Measurements from ENCODE around the gene FAAP20. TPM values are rescaled to one million over a fixed set of nuclear protein-coding genes. Genes with fewer than 3 reads are reported as not detected.
A peak's percentile ranks its signal among the peaks of the same experiment; 100 is the strongest.

FAAP20 gene
- total and polyA plus RNA-seq, 9 of the 15 experiments (the other 6 are each of a cell fraction or from before 2014, with no cell fraction given) = 0.58 to 143 (median 9.9) TPM

DNA sequence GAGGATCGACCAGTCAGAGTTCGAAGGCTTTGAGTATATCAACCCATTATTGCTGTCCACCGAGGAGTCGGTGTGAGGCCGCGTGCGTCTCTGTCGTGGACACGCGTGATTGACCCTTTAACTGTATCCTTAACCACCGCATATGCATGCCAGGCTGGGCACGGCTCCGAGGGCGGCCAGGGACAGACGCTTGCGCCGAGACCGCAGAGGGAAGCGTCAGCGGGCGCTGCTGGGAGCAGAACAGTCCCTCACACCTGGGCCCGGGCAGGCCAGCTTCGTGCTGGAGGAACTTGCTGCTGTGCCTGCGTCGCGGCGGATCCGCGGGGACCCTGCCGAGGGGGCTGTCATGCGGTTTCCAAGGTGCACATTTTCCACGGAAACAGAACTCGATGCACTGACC is 9.6 kb downstream of the FAAP20 start:
- POLR2A ChIA-PET = interaction anchor here (0.6 to 0.7 kb wide), 3 partner anchors 10 to 46 kb away, joined by 3 to 4 read pairs (median 3); no protein-coding TSS in a partner anchor
- ATAC-seq (no peak), DNase-seq (ENCODE audit: extremely low read depth in 1 of 4, low spot score in 3 of 4) (no peak), FAIRE-seq (no peak)
- WGBS (ENCODE audit: insufficient coverage, low coverage, missing lambda C conversion rate) = 95% methylated on average over 31 of the region's 33 CpGs
- Histone ChIP-seq H3K9me3 (replicated peaks; ENCODE audit: control insufficient read depth, insufficient read depth, low read depth, low read length) (no peaks in the 10 kb centered on the region), H3K79me2 (ENCODE audit: control insufficient read depth, insufficient read depth, low read length) (peaks cover 3% of the 10 kb centered on the region; the same call in 1 of the 3 replicates), H4K20me1 (replicated peaks; ENCODE audit: control insufficient read depth, insufficient read depth, low read length) (no peaks in the 10 kb centered on the region), H3K36me3 (ENCODE audit: control insufficient read depth, insufficient read depth, low read length) (peaks cover 3% of the 10 kb centered on the region; the same call in 2 of the 3 replicates), H3K9me1 (ENCODE audit: control insufficient read depth, insufficient read depth, low read length) (no peaks in the 10 kb centered on the region), H2AFZ (ENCODE audit: low read depth, low read length) (no peak overlapping the region), H3K9ac (ENCODE audit: insufficient read depth in 1 of 2, low read depth in 2 of 2, low read length in 2 of 2) (no peak overlapping the region), H3K4me1 (replicated peaks in 1 of 2; ENCODE audit: control insufficient read depth in 2 of 2, insufficient read depth in 2 of 2, low read length in 2 of 2) (peaks cover 12 to 69% of the 10 kb centered on the region in 2 experiments), H3K27ac (ENCODE audit: extremely low read depth, low read depth, low read length) (no peak overlapping the region), H3K4me3 (no peak overlapping the region), H3K4me2 (ENCODE audit: insufficient read depth, low read length) (no peak overlapping the region), H3K27me3 (ENCODE audit: control insufficient read depth in 2 of 2, insufficient read depth in 2 of 2, low read length in 2 of 2) (no peaks in the 10 kb centered on the region)
- no TSS peak for BruUV-seq (replicated peaks)
- TF ChIP-seq POLR2G (IDR thresholded peaks at IDR 0.05; ENCODE audit: low read depth, low read length) = peak; percentile 43; the same call in 1 of the 2 replicates
- TF ChIP-seq, protein P1, sequence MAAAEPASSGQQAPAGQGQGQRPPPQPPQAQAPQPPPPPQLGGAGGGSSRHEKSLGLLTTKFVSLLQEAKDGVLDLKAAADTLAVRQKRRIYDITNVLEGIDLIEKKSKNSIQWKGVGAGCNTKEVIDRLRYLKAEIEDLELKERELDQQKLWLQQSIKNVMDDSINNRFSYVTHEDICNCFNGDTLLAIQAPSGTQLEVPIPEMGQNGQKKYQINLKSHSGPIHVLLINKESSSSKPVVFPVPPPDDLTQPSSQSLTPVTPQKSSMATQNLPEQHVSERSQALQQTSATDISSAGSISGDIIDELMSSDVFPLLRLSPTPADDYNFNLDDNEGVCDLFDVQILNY (CRISPR knock-in tag; IDR thresholded peaks at IDR 0.05) = no peak
- TF ChIP-seq, protein P2, sequence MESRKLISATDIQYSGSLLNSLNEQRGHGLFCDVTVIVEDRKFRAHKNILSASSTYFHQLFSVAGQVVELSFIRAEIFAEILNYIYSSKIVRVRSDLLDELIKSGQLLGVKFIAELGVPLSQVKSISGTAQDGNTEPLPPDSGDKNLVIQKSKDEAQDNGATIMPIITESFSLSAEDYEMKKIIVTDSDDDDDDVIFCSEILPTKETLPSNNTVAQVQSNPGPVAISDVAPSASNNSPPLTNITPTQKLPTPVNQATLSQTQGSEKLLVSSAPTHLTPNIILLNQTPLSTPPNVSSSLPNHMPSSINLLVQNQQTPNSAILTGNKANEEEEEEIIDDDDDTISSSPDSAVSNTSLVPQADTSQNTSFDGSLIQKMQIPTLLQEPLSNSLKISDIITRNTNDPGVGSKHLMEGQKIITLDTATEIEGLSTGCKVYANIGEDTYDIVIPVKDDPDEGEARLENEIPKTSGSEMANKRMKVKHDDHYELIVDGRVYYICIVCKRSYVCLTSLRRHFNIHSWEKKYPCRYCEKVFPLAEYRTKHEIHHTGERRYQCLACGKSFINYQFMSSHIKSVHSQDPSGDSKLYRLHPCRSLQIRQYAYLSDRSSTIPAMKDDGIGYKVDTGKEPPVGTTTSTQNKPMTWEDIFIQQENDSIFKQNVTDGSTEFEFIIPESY (CRISPR knock-in tag; IDR thresholded peaks at IDR 0.05) = 0 out of 2 replicates have a peak, but pooled peaks have one; percentile 17
- intact Hi-C loops (cut with micrococcal nuclease) (no loop called here), in situ Hi-C loops (cut with MboI) (loop anchor here (25.0 kb wide), 1 partner anchor 352 kb away; the partner anchor contains the start of genes HES5 and PANK4)
- CTCF ChIA-PET (ENCODE audit: low intra/inter-chr PET ratio) = no interaction called here
